SKM-1 (cell line): ENCODE data around the gene APBA3.

Experiments used
- DNase-seq: peaks from one replicate; lab custom pipeline; 2025; ENCODE audit not compliant: unreplicated experiment; lab: John Stamatoyannopoulos, UW

The APBA3 gene

DNA sequence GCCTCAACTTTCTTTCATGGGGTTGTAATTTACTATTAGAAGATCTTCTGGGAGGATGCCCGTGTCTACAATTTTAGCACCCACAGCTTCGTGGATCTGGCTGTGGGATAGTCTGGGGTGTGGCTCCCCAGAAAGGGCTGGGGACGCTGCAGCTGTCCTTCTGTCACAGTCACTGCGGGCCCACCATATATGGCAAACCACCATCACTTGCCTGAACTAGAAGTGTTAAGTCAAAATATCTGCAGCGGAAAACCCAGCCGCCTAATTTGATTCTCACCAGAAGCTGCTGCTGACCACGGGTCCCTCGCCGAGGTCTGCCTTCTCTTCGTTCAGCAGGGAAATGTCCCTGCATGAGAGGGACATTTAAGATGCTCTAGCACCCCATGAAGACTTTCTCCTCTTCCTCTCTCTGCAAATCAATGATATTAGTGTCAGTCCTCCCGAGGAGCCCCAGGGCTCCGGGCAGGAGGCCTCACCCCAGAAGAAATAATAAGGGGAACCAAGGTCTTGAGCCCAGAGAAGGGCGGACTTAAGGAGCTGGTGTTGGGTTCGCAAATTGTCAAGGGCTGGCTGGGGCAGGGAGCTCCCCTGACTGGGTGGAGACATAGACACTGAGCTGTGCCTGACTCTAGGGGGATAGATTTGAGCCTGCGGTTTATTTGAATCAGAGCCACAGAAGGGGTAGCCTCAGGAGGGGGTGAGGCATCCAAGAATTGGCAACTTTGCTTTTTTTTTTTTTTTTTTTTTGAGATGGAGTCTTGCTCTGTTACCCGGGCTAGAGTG lies 27.7 kb upstream of the APBA3 start:
- no peak for DNase-seq

DNA sequence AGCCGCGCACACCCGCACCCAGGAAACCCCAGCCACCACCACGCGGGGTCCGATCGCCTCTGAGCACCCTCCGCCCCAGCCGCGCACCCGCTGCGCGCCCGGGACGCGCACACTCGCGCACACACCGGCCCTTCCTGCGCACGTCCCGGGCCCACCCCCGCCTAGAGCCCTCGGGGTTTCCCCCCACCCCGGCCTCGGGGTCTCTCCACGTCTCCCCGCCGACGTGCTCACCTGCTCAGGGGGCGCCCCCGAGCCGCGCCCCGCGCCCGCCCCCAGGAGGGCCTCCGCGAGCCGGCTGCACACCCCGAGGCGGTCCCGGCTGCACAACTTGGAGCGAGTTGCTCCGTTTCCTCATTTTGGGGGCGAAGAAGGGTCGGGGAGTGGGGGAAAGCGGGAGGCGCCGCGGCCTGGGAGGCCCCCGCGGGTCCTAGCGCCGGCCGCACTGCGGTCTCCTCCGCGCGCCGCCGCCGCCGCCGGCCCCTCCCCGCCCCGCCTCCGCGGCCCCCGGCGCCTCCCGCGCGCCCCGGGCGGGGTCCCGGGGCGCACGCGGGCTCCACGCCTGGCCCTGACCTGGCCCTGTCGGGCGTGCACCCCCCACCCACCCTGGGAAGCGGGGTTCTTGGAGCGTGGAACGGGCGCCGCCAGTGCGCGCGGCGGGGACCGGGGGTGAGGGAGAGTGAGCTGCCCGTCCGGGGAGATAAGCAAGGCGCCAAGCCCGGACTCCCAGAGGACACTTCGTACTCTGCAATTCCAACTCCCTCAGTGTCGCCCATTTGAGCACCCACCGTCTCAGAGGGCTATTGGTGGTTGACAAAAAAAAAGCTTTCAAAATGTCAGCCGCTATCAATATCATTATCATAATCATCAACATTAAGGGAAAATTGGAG lies 24.7 kb upstream of the APBA3 start, which contains the start of gene MATK:
Gene MATK, minus strand, starts transcription at position 444 of the 887 bp plus-strand sequence. CDS start 1,246 bp downstream, outside the sequence.
- peak; percentile 36 for DNase-seq

GRCh38 chr19:3785451-3785937 lies 24.0 kb upstream of the APBA3 start:
- DNase-seq: no peak

GRCh38 chr19:3784607-3785450 lies 23.3 kb upstream of the APBA3 start:
- no peak for DNase-seq

- DNase-seq: no peak
Observed at GRCh38 chr19:3783660-3784584, 22.4 kb upstream of the APBA3 start.

DNA sequence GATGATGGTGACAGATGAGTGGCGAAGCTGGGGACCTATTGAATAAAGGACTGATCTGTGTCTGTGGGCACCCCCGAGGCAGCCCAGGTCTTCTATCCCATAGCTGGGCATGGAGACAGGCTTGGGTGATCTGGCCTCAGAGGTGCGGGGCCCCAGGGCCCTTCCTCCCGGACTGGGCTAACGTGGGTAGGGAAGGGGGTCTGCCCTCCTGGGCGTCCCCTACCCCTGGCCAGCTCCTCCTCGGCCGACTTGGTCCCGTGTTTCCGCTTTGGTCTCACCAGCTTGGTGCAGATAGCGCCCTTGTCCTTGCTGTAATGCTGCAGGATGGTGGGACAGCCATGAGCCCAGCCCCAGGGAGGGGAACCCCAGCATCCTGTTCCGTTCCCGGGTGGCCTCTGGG lies 21.4 kb upstream of the APBA3 start:
- no peak for DNase-seq

DNA sequence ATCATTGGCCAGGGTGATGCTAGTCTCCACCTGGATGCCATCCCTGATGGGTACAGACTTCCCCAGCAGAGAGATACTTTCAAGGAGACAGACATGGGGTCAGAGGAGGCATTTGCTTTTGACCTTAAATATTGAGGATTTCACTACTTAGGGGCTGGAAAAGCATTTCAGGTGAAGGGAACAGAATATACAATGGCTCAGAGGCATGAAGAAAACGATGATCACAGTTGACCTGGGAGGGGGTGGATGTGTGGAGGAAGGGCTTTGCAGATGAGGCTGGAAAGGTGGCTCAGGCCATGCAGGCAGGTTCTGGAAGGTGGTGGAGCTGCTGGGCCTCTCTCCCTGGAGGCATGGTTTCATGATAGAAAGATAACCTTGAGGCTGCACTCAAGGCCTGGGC lies 20.8 kb upstream of the APBA3 start:
- DNase-seq: no peak

DNA sequence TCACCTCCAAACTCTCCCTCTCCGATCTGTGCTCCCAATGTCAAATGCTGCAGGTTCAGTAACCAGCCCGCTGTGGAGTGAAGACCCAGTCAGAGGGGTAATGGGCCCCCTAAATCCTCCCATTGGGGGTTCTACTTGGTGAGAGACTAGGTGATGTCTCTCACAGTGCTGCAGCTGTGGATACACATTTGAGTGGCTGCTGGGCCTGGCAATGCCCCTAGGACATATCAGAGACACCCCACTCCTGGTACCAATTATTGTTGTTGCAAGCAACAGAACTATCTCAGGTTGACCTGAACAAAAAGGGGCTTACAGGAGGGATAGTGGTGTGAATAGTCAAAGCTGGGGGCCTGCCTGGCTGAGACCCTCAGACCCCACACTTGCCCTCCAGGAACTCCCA lies 20.1 kb upstream of the APBA3 start:
- DNase-seq: no peak

DNA sequence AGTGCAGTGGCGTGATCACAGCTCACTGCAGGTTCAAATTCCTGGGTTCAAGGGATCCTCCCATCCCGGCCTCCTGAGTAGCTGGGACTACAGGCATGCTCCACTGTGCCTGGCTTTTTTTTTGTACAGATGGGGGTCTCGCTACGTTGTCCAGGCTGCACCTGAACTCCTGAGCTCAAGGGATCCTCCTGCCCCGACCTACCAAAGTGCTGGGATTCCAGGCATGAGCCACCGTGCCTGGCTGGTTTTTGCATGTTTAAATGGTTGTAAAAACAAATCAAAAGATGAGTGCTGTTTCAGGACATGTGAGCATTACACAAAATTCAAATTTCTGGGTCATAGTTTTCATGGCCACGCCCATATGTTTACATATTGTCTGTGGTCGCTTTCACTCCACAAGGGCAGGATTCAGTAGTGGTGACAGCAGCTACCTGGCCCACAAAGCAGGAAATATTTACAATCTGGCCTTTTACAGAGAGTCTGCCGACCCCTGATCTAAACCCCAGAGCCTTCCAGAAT lies 19.4 kb upstream of the APBA3 start:
- no peak for DNase-seq

DNA sequence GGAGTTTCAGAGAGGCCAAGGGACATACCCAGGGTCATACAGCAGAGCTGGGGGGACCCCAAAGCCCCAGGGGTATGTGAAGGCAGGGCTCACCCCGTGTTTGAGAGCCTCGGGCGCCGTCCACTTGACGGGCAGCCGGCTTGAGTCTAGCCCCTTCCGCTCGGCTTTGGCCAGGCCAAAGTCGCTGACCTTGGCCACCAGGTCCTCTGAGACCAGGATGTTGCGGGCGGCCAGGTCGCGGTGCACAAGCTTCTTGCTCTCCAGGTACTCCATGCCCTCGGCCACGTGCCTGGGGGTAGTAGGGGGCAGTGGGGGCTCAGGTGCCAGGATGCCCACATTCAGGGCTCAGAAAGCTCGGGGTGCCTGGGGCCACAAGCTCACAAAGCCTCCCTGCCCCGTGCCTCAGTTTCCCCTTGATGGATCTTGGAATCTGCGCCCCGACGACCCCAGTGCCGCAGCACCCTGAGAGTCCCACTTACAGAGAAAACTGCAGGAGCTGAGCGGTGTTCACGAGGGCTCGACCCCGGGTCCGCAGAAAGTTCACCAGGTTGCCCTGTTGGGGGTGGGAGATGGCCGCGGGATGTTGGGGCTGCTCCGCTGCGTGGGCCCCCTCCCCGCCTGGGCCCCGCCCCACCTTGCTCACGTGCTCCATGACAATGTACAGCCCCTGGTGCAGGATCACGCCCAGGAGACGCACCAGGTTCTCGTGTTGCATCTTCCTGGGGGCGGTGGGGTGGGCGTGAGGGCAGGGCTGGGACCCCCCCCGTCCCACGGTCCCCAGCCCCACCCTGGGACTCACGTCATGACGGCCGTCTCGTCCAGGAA lies 17.6 kb upstream of the APBA3 start:
- no peak for DNase-seq

- no peak for DNase-seq
Observed at GRCh38 chr19:3778104-3778867, 16.8 kb upstream of the APBA3 start.

GRCh38 chr19:3776479-3777040 lies 15.1 kb upstream of the APBA3 start:
- no peak for DNase-seq

GRCh38 chr19:3775831-3776230 lies 14.3 kb upstream of the APBA3 start:
- DNase-seq: no peak

DNA sequence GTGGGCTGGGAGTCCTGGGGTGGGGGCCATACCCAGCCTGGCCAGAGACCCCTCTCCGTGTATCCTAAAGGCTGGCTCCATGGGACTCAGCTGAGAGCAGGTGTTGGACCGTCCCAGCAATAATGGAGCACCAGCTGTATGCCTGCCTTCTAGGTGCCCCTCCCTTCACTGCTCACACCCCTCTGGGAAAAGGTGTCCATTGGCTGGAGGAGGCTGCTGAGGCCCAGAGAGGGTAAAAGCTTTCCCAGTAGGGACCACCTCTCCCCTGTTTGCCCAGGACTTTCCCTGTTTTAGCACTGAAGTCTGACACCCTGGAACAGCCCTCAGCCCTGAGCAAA lies 13.9 kb upstream of the APBA3 start:
- no peak for DNase-seq

DNA sequence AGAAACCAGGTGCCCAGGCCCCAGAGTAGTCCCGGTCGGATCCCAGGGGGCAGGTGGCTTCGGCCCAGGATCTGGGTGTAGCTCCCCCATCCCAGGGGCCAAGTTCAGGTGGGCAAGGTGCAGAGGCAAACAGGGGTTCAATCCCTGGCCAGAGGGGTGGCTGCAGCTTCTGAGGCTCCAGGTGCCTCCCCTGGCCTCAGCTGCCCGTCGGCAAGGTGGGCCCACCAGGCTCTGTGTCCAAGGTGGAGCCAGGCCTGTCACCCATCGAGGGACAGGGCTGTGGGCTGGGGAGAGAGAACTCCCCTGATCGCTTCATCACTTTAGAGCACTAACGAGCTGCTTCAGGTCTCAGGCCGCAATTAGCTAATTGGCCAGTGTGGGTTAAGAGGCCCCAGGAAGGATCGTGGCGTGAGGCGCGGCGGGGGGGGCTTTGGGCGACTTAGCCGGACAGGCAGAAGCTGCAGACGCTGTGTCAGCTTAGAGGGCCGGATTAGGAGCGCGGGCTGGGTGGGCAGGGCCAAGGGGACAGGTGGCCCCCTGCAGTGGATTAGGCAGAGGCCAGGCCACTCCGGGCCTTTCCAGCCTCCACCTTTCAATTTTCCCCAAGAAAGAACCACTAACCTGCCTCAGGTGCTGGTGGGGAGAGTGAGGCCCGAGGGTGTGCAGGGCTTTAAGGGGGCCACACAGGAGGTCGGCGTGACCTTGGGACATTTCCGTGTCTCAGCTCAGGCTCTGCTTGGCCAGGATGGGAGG lies 13.3 kb upstream of the APBA3 start:
- DNase-seq: no peak

GRCh38 chr19:3773814-3774515 lies 12.5 kb upstream of the APBA3 start:
- no peak for DNase-seq
